Left ventricle myocardium superior (tissue), 1 donor: Measurements from ENCODE around the gene RS1. TPM values are rescaled to one million over a fixed set of nuclear protein-coding genes. Genes with fewer than 3 reads are reported as not detected.

Experiments used
- ATAC-seq: fragments of 200-7000 bp; cut with Tn5 transposase; one replicate; pipeline ENCODE4 v1.9.1; 2020; ENCODE audit warnings: mild to moderate bottlenecking, moderate library complexity
- DNase-seq: peaks from one replicate; pipeline ENCODE4 v3.0.0-alpha.2; 2020
- intact Hi-C: fragments of 100-400 bp; cut with micrococcal nuclease; formaldehyde crosslinking; loops from one replicate; pipeline ENCODE4 v1.11.0; 2022
- total RNA-seq: library from RNA; stranded (reverse); fragmentation: NEBNext Ultra II Directional; extraction: Animal tissue kit (Norgen Biotek cat#: 25700); gene quantifications from one replicate; pipeline ENCODE4 v1.2.1, GENCODE V29; 2021
- donor health status: DM: no; HTN: yes; CAD: no; lungs with severe emphysema.

RS1 gene
- total RNA-seq, 1 donor from 2014 or later, result not detected

- intact Hi-C loops, result no loop called here
- ATAC-seq, result peak; percentile 95
- peak; percentile 83 for DNase-seq
Observed at GRCh38 chrX:18674788-18675735, 3.2 kb upstream of the RS1 start.

DNA sequence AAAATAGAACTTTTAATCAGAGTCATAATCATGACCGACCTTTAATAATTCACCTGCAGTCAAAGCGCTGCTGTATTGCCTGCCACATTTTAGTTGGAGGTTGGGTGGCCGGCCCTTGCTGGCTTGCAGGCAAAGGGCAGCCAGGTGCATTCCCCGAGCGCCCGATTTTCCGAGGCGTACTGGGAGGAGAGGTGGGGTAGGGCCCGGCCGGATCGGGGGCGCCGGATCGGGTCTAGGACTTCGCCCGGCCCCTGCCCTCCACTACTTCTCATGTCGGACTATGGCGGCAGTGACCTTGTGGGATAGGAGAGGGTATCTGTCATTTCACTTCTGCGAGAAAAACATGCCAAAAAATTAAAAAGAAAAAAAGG lies 2.5 kb upstream of the RS1 start:
- peak; percentile 34 for DNase-seq
- ATAC-seq, result peak; percentile 61
- intact Hi-C loops, result no loop called here

DNA sequence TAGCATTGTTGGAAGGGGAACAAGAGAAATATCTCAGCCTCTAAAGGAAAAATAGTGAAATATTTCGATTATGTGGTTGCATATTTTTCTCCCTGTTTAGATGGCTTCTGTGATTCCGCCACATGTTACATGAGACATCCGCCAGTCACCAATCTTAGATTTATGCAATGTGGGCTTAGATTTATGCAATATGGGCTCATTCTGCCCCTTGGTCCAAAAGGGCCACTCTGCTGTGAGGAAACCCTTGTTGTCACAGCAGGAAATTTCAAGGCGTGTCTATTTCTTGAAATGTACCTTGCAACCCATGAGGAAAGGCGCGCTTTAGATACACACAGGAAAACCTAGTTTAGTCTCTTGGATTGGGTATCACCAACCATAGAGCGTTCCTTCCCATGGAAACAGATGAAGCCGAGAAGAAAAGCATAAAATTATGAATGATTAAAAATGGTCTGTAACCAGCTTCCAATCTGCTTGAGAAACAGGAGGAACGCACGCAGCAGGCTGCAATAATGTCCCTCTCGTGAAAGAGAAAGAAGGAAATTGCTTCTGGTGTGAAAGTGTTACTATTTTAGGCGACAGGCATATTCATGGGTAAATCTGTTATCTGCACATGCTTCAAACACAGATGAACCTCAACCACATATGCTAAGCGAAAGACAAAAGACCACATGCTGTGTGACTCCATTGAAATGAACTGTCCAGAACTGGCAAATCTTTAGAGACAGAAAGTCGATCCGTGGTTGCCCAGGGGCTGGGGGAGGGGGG lies 3.7 kb downstream of the RS1 start:
- intact Hi-C loops, result no loop called here
- DNase-seq, result no peak
- ATAC-seq, result no peak

GRCh38 chrX:18666614-18667013 lies 5.3 kb downstream of the RS1 start:
- intact Hi-C loops, result no loop called here
- ATAC-seq (no peak), DNase-seq (no peak)

DNA sequence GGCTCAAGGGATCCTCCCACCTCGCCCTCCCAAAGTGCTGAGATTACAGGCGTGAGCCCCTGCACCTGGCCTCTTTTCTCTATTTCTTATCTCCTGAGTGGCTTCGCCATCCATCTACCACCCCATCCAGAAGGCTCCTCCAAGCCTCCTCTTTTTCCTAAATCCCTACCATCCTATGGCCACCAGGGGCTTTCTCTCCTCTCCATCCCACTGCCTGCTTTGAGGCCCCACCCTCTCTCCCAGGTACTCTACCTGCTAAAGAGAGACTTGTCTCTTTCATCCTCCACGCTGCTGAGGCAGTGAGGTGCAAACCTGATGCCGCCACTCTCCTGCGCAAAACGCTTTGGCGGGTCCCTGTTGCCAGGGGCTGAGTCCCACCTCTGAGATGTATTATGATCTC lies 7.0 kb downstream of the RS1 start:
- no peak for ATAC-seq
- intact Hi-C loops, result no loop called here
- DNase-seq, result no peak

GRCh38 chrX:18661273-18661672 lies 10.6 kb downstream of the RS1 start:
- intact Hi-C loops, result no loop called here
- ATAC-seq, result no peak
- DNase-seq, result no peak

- ATAC-seq, result no peak
Observed at GRCh38 chrX:18654875-18655836, 16.8 kb downstream of the RS1 start.

DNA sequence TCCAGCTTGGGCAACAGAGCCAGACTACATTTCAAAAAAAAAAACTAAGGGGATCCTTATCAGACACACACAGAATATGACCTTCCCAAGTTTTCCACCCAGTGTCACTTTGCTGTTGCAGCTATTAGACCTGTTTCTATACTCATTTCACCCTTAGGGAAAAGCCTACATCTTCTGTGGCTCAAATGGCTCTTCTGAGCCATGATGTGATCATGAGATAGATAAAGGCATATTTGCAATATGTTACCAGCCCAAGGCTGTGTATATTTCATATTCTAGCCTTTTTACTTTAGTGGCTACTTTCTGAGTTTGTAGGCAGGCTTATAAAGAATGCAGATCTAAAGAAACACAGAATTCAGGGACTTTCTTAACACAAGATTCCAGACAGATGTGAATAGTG lies 19.3 kb downstream of the RS1 start:
- intact Hi-C loops, result no loop called here
- ATAC-seq (no peak), DNase-seq (no peak)

More at GRCh38 chrX:18654875-18655836, 16.8 kb downstream of the RS1 start:
- intact Hi-C loops, result no loop called here
- no peak for DNase-seq

DNA sequence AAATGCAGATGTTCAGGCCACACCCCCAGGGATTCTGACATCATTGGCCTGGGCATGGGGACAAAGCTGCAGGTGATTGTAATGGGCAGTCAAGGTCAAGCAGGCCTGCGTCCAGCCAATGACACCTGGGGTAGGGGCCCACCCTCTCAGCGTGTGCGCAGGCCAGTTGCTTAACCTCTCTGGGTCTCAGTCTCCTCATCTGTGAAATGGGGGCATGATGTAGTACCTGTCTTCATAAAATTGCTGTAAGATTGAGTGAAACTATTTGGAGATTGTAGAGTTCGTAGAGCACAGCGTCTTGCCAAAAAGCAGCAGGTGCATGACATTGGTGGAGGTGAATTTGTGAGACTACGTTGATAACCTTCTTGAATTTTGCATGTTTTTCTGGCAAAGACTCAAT lies 21.2 kb downstream of the RS1 start:
- intact Hi-C loops, result no loop called here
- no peak for DNase-seq

DNA sequence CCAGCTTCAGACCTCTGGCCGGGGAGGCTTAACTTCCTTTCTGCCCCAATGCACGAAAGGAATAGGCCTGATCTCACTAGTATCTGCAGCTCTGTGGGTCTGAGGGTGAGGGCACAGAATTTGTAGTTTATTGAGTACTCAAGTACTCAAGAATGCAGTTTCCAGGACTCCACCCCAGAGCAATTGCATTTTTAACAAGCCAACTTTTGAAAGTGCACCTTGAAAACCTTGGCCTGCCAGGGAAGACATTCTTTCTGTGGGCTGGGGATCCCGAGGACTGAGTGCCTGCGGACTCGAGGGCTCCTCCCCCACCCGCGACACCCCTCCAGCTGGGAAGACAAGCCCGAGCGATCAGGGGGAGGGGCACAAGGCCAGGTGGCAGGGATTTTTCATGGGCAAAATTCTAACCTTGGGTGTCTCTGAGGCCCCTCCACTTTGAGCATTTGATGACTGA lies 22.4 kb downstream of the RS1 start:
- no peak for ATAC-seq
- DNase-seq, result no peak
- intact Hi-C loops, result no loop called here

More for the DNA sequence above, 21.2 kb downstream of the RS1 start:
- no peak for ATAC-seq

DNA sequence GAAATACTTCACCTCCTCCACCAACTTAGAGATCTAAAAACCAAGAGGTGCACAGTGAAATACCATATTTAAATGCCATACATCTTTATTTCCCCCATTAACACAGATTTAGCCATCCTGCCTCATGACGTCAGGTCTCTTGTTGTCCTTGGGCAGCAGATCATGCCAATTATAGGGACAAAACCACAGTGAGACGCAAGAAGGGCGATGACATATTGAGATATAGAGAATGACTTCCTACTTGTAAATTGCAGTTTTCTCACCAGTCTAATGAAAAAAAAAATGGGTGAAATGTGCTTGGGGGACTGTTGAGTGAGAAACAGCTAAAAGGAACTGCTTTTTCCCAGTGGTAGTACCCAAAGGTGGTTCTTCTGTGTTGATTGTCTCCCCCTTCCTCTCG lies 24.3 kb downstream of the RS1 start:
- ATAC-seq (no peak), DNase-seq (no peak)
- intact Hi-C loops, result no loop called here

DNA sequence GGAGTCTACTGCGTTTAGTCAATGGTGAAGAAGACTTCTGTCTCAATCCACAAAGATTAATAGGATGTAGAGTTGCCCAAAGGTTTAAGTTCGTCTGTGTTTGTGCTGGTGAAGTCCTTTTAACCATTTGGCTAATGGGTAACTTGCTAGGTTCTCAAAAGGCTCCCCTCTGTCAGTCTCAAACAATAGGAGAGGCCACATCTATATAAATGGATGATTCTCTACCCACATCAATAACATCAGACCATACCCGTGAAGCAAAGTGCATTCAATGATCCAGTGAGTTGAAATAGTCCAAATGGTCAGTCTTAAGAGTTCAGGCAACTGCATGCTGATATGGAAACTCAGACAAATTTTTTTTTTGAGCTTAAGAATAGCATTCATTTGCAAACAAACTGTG lies 28.1 kb downstream of the RS1 start:
- DNase-seq (no peak), ATAC-seq (no peak)
- intact Hi-C loops, result no loop called here

DNA sequence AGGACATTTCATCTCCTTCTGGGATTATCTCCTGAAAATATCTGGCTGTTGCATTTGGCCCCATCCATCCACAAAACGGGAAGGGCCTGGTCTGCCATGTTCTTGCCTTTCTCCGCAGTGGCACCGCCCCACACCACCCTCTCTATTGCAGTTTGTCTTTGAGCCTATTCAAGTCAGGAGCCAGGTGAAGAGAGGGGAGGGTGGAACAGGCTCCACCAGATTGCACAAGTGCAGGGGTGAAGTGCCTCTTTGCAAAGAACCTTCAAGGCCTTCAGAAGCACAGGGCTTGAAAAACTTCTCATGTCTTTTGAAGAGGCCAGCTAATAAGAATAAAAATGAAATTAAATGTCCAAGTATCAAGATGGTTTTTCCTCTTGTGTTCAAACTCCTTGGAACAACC lies 28.7 kb downstream of the RS1 start:
- no peak for DNase-seq
- intact Hi-C loops, result no loop called here
- ATAC-seq, result no peak

DNA sequence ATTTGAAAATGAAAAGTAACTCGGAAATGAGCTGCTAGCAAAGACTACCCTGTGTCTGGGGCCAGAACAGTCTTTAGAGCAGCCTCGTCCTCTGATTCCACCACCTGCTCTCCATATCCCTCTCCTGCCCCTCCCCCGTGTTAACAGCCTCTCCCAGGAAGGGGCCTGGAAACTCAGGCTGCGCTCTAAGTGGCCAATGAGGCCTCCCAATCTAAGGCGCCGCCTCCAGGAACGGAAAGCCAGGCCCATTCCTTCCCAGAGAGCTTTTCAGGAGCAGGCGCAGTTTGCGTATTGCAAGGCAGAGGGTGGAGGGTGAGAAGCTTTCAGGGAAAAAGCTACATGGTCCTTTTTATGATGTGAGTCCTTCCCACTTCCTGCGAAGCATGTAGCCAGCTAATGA lies 31.2 kb downstream of the RS1 start:
- DNase-seq, result no peak
- no peak for ATAC-seq
- intact Hi-C loops, result no loop called here

- DNase-seq (no peak), ATAC-seq (no peak)
- intact Hi-C loops, result no loop called here
Observed at GRCh38 chrX:18639280-18639679, 32.6 kb downstream of the RS1 start.

GRCh38 chrX:18638398-18638797 lies 33.5 kb downstream of the RS1 start:
- intact Hi-C loops, result no loop called here
- DNase-seq (no peak), ATAC-seq (no peak)

- no peak for DNase-seq
- no peak for ATAC-seq
- intact Hi-C loops, result no loop called here
Observed at GRCh38 chrX:18630934-18631333, 41.0 kb downstream of the RS1 start.

DNA sequence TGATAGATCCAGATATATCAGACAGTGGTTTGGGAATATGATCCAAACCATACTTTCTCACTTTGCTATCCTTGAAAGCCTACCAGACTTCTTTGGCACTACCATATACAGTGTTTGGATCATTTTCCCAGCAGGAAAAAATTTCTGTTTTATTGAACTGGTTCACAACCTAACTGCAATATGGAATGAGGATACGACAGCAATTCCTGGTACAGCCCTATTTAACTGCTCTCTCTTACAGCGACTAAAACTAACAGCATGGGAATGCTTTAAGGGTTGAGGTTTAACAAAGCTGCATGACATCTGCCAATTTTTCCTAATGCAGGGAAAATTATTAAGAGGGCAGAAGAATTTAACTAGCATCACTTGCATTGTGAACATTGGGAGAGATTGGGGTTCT lies 47.3 kb downstream of the RS1 start:
- no peak for DNase-seq
- ATAC-seq, result no peak

GRCh38 chrX:18620349-18620748 lies 51.6 kb downstream of the RS1 start:
- DNase-seq, result no peak
- ATAC-seq, result peak; percentile 22
- intact Hi-C loops, result no loop called here

More for the DNA sequence above, 47.3 kb downstream of the RS1 start:
- intact Hi-C loops, result no loop called here
